Cardiac muscle cell (in vitro differentiated cells and primary cell): ENCODE measurements around the gene KCTD18. TPM values are rescaled to one million over a fixed set of nuclear protein-coding genes. Genes with fewer than 3 reads are reported as not detected.

Experiments used
- DNase-seq, 2 donors: peaks; one replicate each; pipeline versions ENCODE4 v3.0.0 to v3.0.0-alpha.2; 2010 to 2017; ENCODE audit warnings: low read depth in 1 of 2, low spot score in 1 of 2
- H3K27ac ChIP-seq: fragments of 200-600 bp; sonication (generic); 2 replicates; pipeline ENCODE4 v1.5.1; 2016
- H3K27me3 ChIP-seq: fragments of 200-600 bp; sonication (generic); 2 replicates; pipeline ENCODE4 v1.6.0; 2016; ENCODE audit warnings: control low read depth
- H3K36me3 ChIP-seq: fragments of 200-600 bp; sonication (generic); 2 replicates; pipeline ENCODE4 v1.5.1; 2016; ENCODE audit warnings: control low read depth
- H3K4me1 ChIP-seq: fragments of 200-600 bp; sonication (generic); 2 replicates; pipeline ENCODE4 v1.8.1; 2017; ENCODE audit warnings: low read depth, mild to moderate bottlenecking, mixed run types
- H3K4me3 ChIP-seq: fragments of 200-600 bp; sonication (generic); 2 replicates; pipeline ENCODE4 v1.5.1; 2016; ENCODE audit warnings: mild to moderate bottlenecking
- H3K9me3 ChIP-seq: fragments of 200-600 bp; sonication (generic); 2 replicates; pipeline ENCODE4 v1.5.1; 2017; ENCODE audit warnings: low read depth, mild to moderate bottlenecking, control low read depth
- CTCF ChIP-seq: IDR thresholded peaks from 2 replicates; pipeline ENCODE4 v1.5.1; 2012; ENCODE audit warnings: low read depth, mild to moderate bottlenecking, low read length
- polyA plus RNA-seq: library from polyadenylated mRNA; unstranded; fragments of >200 nt; fragmentation: Nextera tagmentation; extraction: Ambion mirVana; gene quantifications from 2 replicates; pipeline ENCODE4 v1.2.1, GENCODE V29; 2016
- total RNA-seq: library from RNA; depleted of rRNA; stranded (reverse); fragments of >200 nt; gene quantifications from 2 replicates; pipeline ENCODE4 v1.2.3, GENCODE V29; 2016

KCTD18 gene
- total and polyA plus RNA-seq, 2 experiments from 2014 or later, result 12.5 to 20.8 TPM

- H3K4me3 ChIP-seq, result no peak overlapping the region
- DNase-seq, result no peak
- no peaks in the 10 kb centered on the region for H3K36me3 ChIP-seq
- peaks cover 50% of the 10 kb centered on the region for H3K27me3 ChIP-seq
- no peaks in the 10 kb centered on the region for H3K4me1 ChIP-seq
- no peak overlapping the region for H3K27ac ChIP-seq
- no peak for TF ChIP-seq CTCF
- no peaks in the 10 kb centered on the region for H3K9me3 ChIP-seq
These were observed 13.3 kb upstream of the KCTD18 start for GRCh38 chr2:200523158-200523557.

GRCh38 chr2:200515155-200515554 is 5.3 kb upstream of the KCTD18 start:
- Histone ChIP-seq H3K4me3 (no peak overlapping the region), H3K9me3 (no peaks in the 10 kb centered on the region), H3K4me1 (no peaks in the 10 kb centered on the region), H3K27ac (no peak overlapping the region), H3K27me3 (peaks cover 17% of the 10 kb centered on the region), H3K36me3 (no peaks in the 10 kb centered on the region)
- no peak for TF ChIP-seq CTCF
- DNase-seq, result no peak

- peak; percentile 9 to 10 for DNase-seq
- no peak for TF ChIP-seq CTCF
- H3K27ac ChIP-seq, result peak overlapping the region; percentile 25
- H3K36me3 ChIP-seq, result peaks cover 6% of the 10 kb centered on the region
- H3K4me1 ChIP-seq, result peaks cover 5% of the 10 kb centered on the region
- H3K4me3 ChIP-seq, result peak overlapping the region; percentile 61
- peaks cover 2% of the 10 kb centered on the region for H3K27me3 ChIP-seq
- H3K9me3 ChIP-seq, result no peaks in the 10 kb centered on the region
These were observed 645 bp downstream of the KCTD18 start for GRCh38 chr2:200509235-200509611.

GRCh38 chr2:200507179-200507578 is 2.7 kb downstream of the KCTD18 start:
- Histone ChIP-seq H3K4me1 (peaks cover 5% of the 10 kb centered on the region), H3K36me3 (peaks cover 8% of the 10 kb centered on the region), H3K27ac (no peak overlapping the region), H3K9me3 (no peaks in the 10 kb centered on the region), H3K4me3 (no peak overlapping the region), H3K27me3 (no peaks in the 10 kb centered on the region)
- TF ChIP-seq CTCF, result no peak
- DNase-seq, result no peak

GRCh38 chr2:200506679-200507078 is 3.2 kb downstream of the KCTD18 start:
- DNase-seq, result no peak
- peaks cover 5% of the 10 kb centered on the region for H3K4me1 ChIP-seq
- no peaks in the 10 kb centered on the region for H3K9me3 ChIP-seq
- no peak overlapping the region for H3K27ac ChIP-seq
- peaks cover 8% of the 10 kb centered on the region for H3K36me3 ChIP-seq
- no peak overlapping the region for H3K4me3 ChIP-seq
- no peak for TF ChIP-seq CTCF
- H3K27me3 ChIP-seq, result no peaks in the 10 kb centered on the region

- no peak for DNase-seq
- no peak overlapping the region for H3K27ac ChIP-seq
- H3K36me3 ChIP-seq, result peaks cover 17% of the 10 kb centered on the region
- no peaks in the 10 kb centered on the region for H3K27me3 ChIP-seq
- no peaks in the 10 kb centered on the region for H3K4me1 ChIP-seq
- no peaks in the 10 kb centered on the region for H3K9me3 ChIP-seq
- no peak overlapping the region for H3K4me3 ChIP-seq
- no peak for TF ChIP-seq CTCF
These were observed 7.7 kb downstream of the KCTD18 start for GRCh38 chr2:200502196-200502595.
